LoVo (cell line): Measurements from ENCODE around the gene XRN1.

Experiments
- DNase-seq: peaks from one replicate; pipeline ENCODE4 v3.0.0-alpha.2; 2016; ENCODE audit warnings: low spot score

XRN1 gene

GRCh38 chr3:142272200-142272891 lies 175.5 kb downstream of the XRN1 start:
- DNase-seq: no peak

- DNase-seq: no peak
These were observed 177.4 kb downstream of the XRN1 start for GRCh38 chr3:142270407-142270806.

- DNase-seq: no peak
These were observed 178.1 kb downstream of the XRN1 start for GRCh38 chr3:142269767-142270166.

GRCh38 chr3:142268426-142268825 lies 179.4 kb downstream of the XRN1 start:
- DNase-seq: no peak

GRCh38 chr3:142267269-142267668 lies 180.6 kb downstream of the XRN1 start:
- DNase-seq: no peak

- no peak for DNase-seq
These were observed 184.7 kb downstream of the XRN1 start for GRCh38 chr3:142263112-142263511.

GRCh38 chr3:142259359-142259758 lies 188.5 kb downstream of the XRN1 start:
- DNase-seq: no peak

GRCh38 chr3:142256712-142257333 lies 191.0 kb downstream of the XRN1 start:
- no peak for DNase-seq
